ENCODE results near the gene CDC42SE1. TPM values are rescaled to one million over a fixed set of nuclear protein-coding genes. Genes with fewer than 3 reads are reported as not detected.

Gene CDC42SE1
- total and polyA plus RNA-seq, 9 of the 15 experiments (the other 6 are each of a cell fraction or from before 2014, with no cell fraction given) = 78.1 to 189 (median 114) TPM

- peak; percentile 84 to 96 (median 84) for TF ChIP-seq CTCF (IDR thresholded peaks at IDR 0.05 in 2 of 3, conservative IDR thresholded peaks at IDR 0.05 in 1 of 3; ENCODE audit: insufficient read depth in 2 of 3, low read depth in 1 of 3, low read length in 3 of 3)
- peak; percentile 91 for TF ChIP-seq EGR1 (conservative IDR thresholded peaks at IDR 0.05)
- no peak for TF ChIP-seq NR4A1 (CRISPR knock-in tag; IDR thresholded peaks at IDR 0.05)
- no peak for TF ChIP-seq NR4A1 (tag; IDR thresholded peaks at IDR 0.05)
- TF ChIP-seq ZNF518B (CRISPR knock-in tag; IDR thresholded peaks at IDR 0.05) = no peak
- TF ChIP-seq IRF1 (CRISPR knock-in tag; IDR thresholded peaks at IDR 0.05; ENCODE audit: borderline replicate concordance) = no peak
- TF ChIP-seq ZC3H4 (CRISPR knock-in tag; IDR thresholded peaks at IDR 0.05; ENCODE audit: borderline replicate concordance) = no peak; the same call in 1 of the 2 replicates
- TF ChIP-seq RBM22 (IDR thresholded peaks at IDR 0.05; ENCODE audit: low read depth, low read length, poor library complexity, severe bottlenecking) = peak; percentile 45
- peak; percentile 95 for TF ChIP-seq ZNF740 (CRISPR knock-in tag; IDR thresholded peaks at IDR 0.05)
- peak in 1 of 2 experiments; percentile 71; a peak in 2 of 4 replicates for TF ChIP-seq ZNF740 (tag; IDR thresholded peaks at IDR 0.05)
- TF ChIP-seq DPF2 (IDR thresholded peaks at IDR 0.05) = peak; percentile 61; the same call in 1 of the 2 replicates
- TF ChIP-seq ZNF217 (CRISPR knock-in tag; IDR thresholded peaks at IDR 0.05) = no peak
- TF ChIP-seq CREB3 (tag; conservative IDR thresholded peaks at IDR 0.05; ENCODE audit: low read depth) = no peak
- TF ChIP-seq DLX4 (CRISPR knock-in tag; IDR thresholded peaks at IDR 0.05) = no peak
- no peak for TF ChIP-seq EZH2 (IDR thresholded peaks at IDR 0.05; ENCODE audit: borderline replicate concordance, low read depth, low read length)
- TF ChIP-seq FOXJ3 (CRISPR knock-in tag; IDR thresholded peaks at IDR 0.05) = no peak
- TF ChIP-seq BDP1 (IDR thresholded peaks at IDR 0.05; ENCODE audit: insufficient read depth, insufficient read length) = no peak
- TF ChIP-seq ZNF644 (tag; IDR thresholded peaks at IDR 0.05; ENCODE audit: low read depth) = no peak
Observed at GRCh38 chr1:151059109-151060006, at the start of gene CDC42SE1 (continued).

Measured in K562 (cell line).